ENCODE data around the gene GLI3. TPM values are rescaled to one million over a fixed set of nuclear protein-coding genes. Genes with fewer than 3 reads are reported as not detected.

Gene GLI3
- total RNA-seq, 5 donors from 2014 or later (not counting 1 experiment from before 2014, with no cell fraction given), result 0.10 to 0.79 (median 0.32) TPM; not detected in 1

- WGBS (ENCODE audit: insufficient coverage), result no CpG with 5 or more reads among the region's 2 CpGs
- ChIA-PET POLR2A (no interaction called here), CTCF (no interaction called here)
- Histone ChIP-seq H3K27me3 (replicated peaks in 1 of 2; ENCODE audit: control insufficient read depth in 2 of 2, extremely low read depth in 1 of 2, insufficient read depth in 2 of 2, low read length in 1 of 2) (peaks cover 0 to 4% of the 10 kb centered on the region in 2 experiments), H3K27ac (ENCODE audit: low read length) (no peak overlapping the region), H3K4me1 (ENCODE audit: control insufficient read depth in 1 of 2, extremely low read depth in 1 of 2, insufficient read depth in 2 of 2, low read length in 2 of 2) (no peaks in the 10 kb centered on the region), H3K9me3 (no peaks in the 10 kb centered on the region), H3K4me3 (ENCODE audit: control insufficient read depth in 1 of 2, extremely low read depth in 1 of 2, low read length in 1 of 2) (no peak overlapping the region), H3K36me3 (ENCODE audit: control insufficient read depth in 2 of 2, extremely low read depth in 1 of 2, insufficient read depth in 1 of 2, low read length in 1 of 2) (no peaks in the 10 kb centered on the region)
- H3K4me1 Mint-ChIP-seq, result no peaks in the 10 kb centered on the region
- no peaks in the 10 kb centered on the region for H3K36me3 Mint-ChIP-seq
- DNase-seq (no peak), ATAC-seq (replicated peaks in 1 of 4) (no peak)
- no peak overlapping the region for H3K4me3 Mint-ChIP-seq
- H3K27me3 Mint-ChIP-seq, result peaks cover 0 to 5% of the 10 kb centered on the region in 2 donors
- H3K27ac Mint-ChIP-seq, result no peak overlapping the region
- peaks cover 0 to 10% (median 0%) of the 10 kb centered on the region in 3 donors for H3K9me3 Mint-ChIP-seq
These were observed 143.6 kb downstream of the GLI3 start for GRCh38 chr7:42093349-42093905.

GRCh38 chr7:42091461-42092291 is 145.3 kb downstream of the GLI3 start:
- peaks cover 0 to 4% of the 10 kb centered on the region in 2 experiments for H3K27me3 ChIP-seq (replicated peaks in 1 of 2; ENCODE audit: control insufficient read depth in 2 of 2, extremely low read depth in 1 of 2, insufficient read depth in 2 of 2, low read length in 1 of 2)
- DNase-seq (no peak), ATAC-seq (replicated peaks in 1 of 4) (no peak)
- H3K9me3 ChIP-seq, result no peaks in the 10 kb centered on the region
- ChIA-PET POLR2A (no interaction called here), CTCF (no interaction called here)
- no peak overlapping the region for H3K4me3 ChIP-seq (ENCODE audit: control insufficient read depth in 1 of 2, extremely low read depth in 1 of 2, low read length in 1 of 2)
- H3K36me3 ChIP-seq (ENCODE audit: control insufficient read depth in 2 of 2, extremely low read depth in 1 of 2, insufficient read depth in 1 of 2, low read length in 1 of 2), result no peaks in the 10 kb centered on the region
- H3K27ac ChIP-seq (ENCODE audit: low read length), result no peak overlapping the region
- H3K4me3 Mint-ChIP-seq, result no peak overlapping the region
- H3K27me3 Mint-ChIP-seq, result peaks cover under 1 to 5% of the 10 kb centered on the region in 2 donors
- H3K9me3 Mint-ChIP-seq, result peaks cover 0 to 10% (median 0%) of the 10 kb centered on the region in 3 donors
- no peaks in the 10 kb centered on the region for H3K4me1 Mint-ChIP-seq
- no peak overlapping the region for H3K27ac Mint-ChIP-seq
- 85% methylated on average over 18 of the region's 24 CpGs for WGBS (ENCODE audit: insufficient coverage)
- no peaks in the 10 kb centered on the region for H3K4me1 ChIP-seq (ENCODE audit: control insufficient read depth in 1 of 2, extremely low read depth in 1 of 2, insufficient read depth in 2 of 2, low read length in 2 of 2)
- H3K36me3 Mint-ChIP-seq, result no peaks in the 10 kb centered on the region

- CTCF ChIA-PET, result no interaction called here
- Histone ChIP-seq H3K27me3 (replicated peaks in 1 of 2; ENCODE audit: control insufficient read depth in 2 of 2, extremely low read depth in 1 of 2, insufficient read depth in 2 of 2, low read length in 1 of 2) (peaks cover 0 to 4% of the 10 kb centered on the region in 2 experiments), H3K9me3 (no peaks in the 10 kb centered on the region), H3K4me1 (ENCODE audit: control insufficient read depth in 1 of 2, extremely low read depth in 1 of 2, insufficient read depth in 2 of 2, low read length in 2 of 2) (no peaks in the 10 kb centered on the region), H3K27ac (ENCODE audit: low read length) (no peak overlapping the region), H3K4me3 (ENCODE audit: control insufficient read depth in 1 of 2, extremely low read depth in 1 of 2, low read length in 1 of 2) (no peak overlapping the region), H3K36me3 (ENCODE audit: control insufficient read depth in 2 of 2, extremely low read depth in 1 of 2, insufficient read depth in 1 of 2, low read length in 1 of 2) (no peaks in the 10 kb centered on the region)
- H3K27ac Mint-ChIP-seq, result no peak overlapping the region
- H3K27me3 Mint-ChIP-seq, result peaks cover 2 to 5% of the 10 kb centered on the region in 2 donors
- POLR2A ChIA-PET, result no interaction called here
- no peaks in the 10 kb centered on the region for H3K36me3 Mint-ChIP-seq
- ATAC-seq (replicated peaks in 1 of 4), result no peak
- peaks cover 0 to 10% (median 0%) of the 10 kb centered on the region in 3 donors for H3K9me3 Mint-ChIP-seq
- no peak for DNase-seq
- no peaks in the 10 kb centered on the region for H3K4me1 Mint-ChIP-seq
- 88% methylated on average over 5 of the region's 5 CpGs for WGBS (ENCODE audit: insufficient coverage)
- H3K4me3 Mint-ChIP-seq, result no peak overlapping the region
These were observed 146.2 kb downstream of the GLI3 start for GRCh38 chr7:42090806-42091205.

- ATAC-seq (replicated peaks in 1 of 4) (no peak), DNase-seq (no peak)
- Mint-ChIP-seq H3K4me3 (no peak overlapping the region), H3K9me3 (peaks cover 0 to 4% (median 0%) of the 10 kb centered on the region in 3 donors), H3K4me1 (no peaks in the 10 kb centered on the region), H3K36me3 (no peaks in the 10 kb centered on the region), H3K27ac (no peak overlapping the region), H3K27me3 (peaks cover 2 to 3% of the 10 kb centered on the region in 2 donors)
- H3K9me3 ChIP-seq, result no peaks in the 10 kb centered on the region
- H3K4me3 ChIP-seq (ENCODE audit: control insufficient read depth in 1 of 2, extremely low read depth in 1 of 2, low read length in 1 of 2), result no peak overlapping the region
- no CpG with 5 or more reads among the region's 2 CpGs for WGBS (ENCODE audit: insufficient coverage)
- H3K27ac ChIP-seq (ENCODE audit: low read length), result no peak overlapping the region
- H3K4me1 ChIP-seq (ENCODE audit: control insufficient read depth in 1 of 2, extremely low read depth in 1 of 2, insufficient read depth in 2 of 2, low read length in 2 of 2), result no peaks in the 10 kb centered on the region
- H3K36me3 ChIP-seq (ENCODE audit: control insufficient read depth in 2 of 2, extremely low read depth in 1 of 2, insufficient read depth in 1 of 2, low read length in 1 of 2), result no peaks in the 10 kb centered on the region
- H3K27me3 ChIP-seq (replicated peaks in 1 of 2; ENCODE audit: control insufficient read depth in 2 of 2, extremely low read depth in 1 of 2, insufficient read depth in 2 of 2, low read length in 1 of 2), result peaks cover 0 to 4% of the 10 kb centered on the region in 2 experiments
- POLR2A ChIA-PET, result no interaction called here
- CTCF ChIA-PET, result no interaction called here
These were observed 147.0 kb downstream of the GLI3 start for GRCh38 chr7:42090056-42090455.

- Histone ChIP-seq H3K9me3 (no peaks in the 10 kb centered on the region), H3K36me3 (ENCODE audit: control insufficient read depth in 2 of 2, extremely low read depth in 1 of 2, insufficient read depth in 1 of 2, low read length in 1 of 2) (no peaks in the 10 kb centered on the region), H3K4me3 (ENCODE audit: control insufficient read depth in 1 of 2, extremely low read depth in 1 of 2, low read length in 1 of 2) (no peak overlapping the region), H3K4me1 (ENCODE audit: control insufficient read depth in 1 of 2, extremely low read depth in 1 of 2, insufficient read depth in 2 of 2, low read length in 2 of 2) (no peaks in the 10 kb centered on the region), H3K27me3 (replicated peaks in 1 of 2; ENCODE audit: control insufficient read depth in 2 of 2, extremely low read depth in 1 of 2, insufficient read depth in 2 of 2, low read length in 1 of 2) (no peaks in the 10 kb centered on the region), H3K27ac (ENCODE audit: low read length) (no peak overlapping the region)
- no CpG with 5 or more reads among the region's 2 CpGs for WGBS (ENCODE audit: insufficient coverage)
- H3K27ac Mint-ChIP-seq, result no peak overlapping the region
- ATAC-seq (replicated peaks in 1 of 4), result no peak
- H3K4me3 Mint-ChIP-seq, result no peak overlapping the region
- ChIA-PET CTCF (no interaction called here), POLR2A (no interaction called here)
- H3K9me3 Mint-ChIP-seq, result peaks cover 0 to 7% (median 0%) of the 10 kb centered on the region in 3 donors
- peaks cover 2 to 5% of the 10 kb centered on the region in 2 donors for H3K27me3 Mint-ChIP-seq
- DNase-seq, result no peak
- no peaks in the 10 kb centered on the region for H3K36me3 Mint-ChIP-seq
- H3K4me1 Mint-ChIP-seq, result no peaks in the 10 kb centered on the region
These were observed 149.4 kb downstream of the GLI3 start for GRCh38 chr7:42087616-42088015.

GRCh38 chr7:42085531-42085930 is 151.5 kb downstream of the GLI3 start:
- peaks cover 0 to 7% (median 0%) of the 10 kb centered on the region in 3 donors for H3K9me3 Mint-ChIP-seq
- Histone ChIP-seq H3K4me3 (ENCODE audit: control insufficient read depth in 1 of 2, extremely low read depth in 1 of 2, low read length in 1 of 2) (no peak overlapping the region), H3K27me3 (replicated peaks in 1 of 2; ENCODE audit: control insufficient read depth in 2 of 2, extremely low read depth in 1 of 2, insufficient read depth in 2 of 2, low read length in 1 of 2) (no peaks in the 10 kb centered on the region), H3K4me1 (ENCODE audit: control insufficient read depth in 1 of 2, extremely low read depth in 1 of 2, insufficient read depth in 2 of 2, low read length in 2 of 2) (no peaks in the 10 kb centered on the region), H3K27ac (ENCODE audit: low read length) (no peak overlapping the region), H3K36me3 (ENCODE audit: control insufficient read depth in 2 of 2, extremely low read depth in 1 of 2, insufficient read depth in 1 of 2, low read length in 1 of 2) (no peaks in the 10 kb centered on the region), H3K9me3 (no peaks in the 10 kb centered on the region)
- DNase-seq, result no peak
- 50% methylated on average over 2 of the region's 3 CpGs for WGBS (ENCODE audit: insufficient coverage)
- no peak overlapping the region for H3K27ac Mint-ChIP-seq
- H3K36me3 Mint-ChIP-seq, result no peaks in the 10 kb centered on the region
- ChIA-PET CTCF (no interaction called here), POLR2A (no interaction called here)
- H3K4me3 Mint-ChIP-seq, result no peak overlapping the region
- H3K4me1 Mint-ChIP-seq, result no peaks in the 10 kb centered on the region
- H3K27me3 Mint-ChIP-seq, result peaks cover 2 to 5% of the 10 kb centered on the region in 2 donors
- ATAC-seq (replicated peaks in 1 of 4), result no peak

Measured in T-cell (primary cell).